HG03066 (cell line): Measurements from ENCODE around the gene ZKSCAN8.
A peak's percentile ranks its signal among the peaks of the same experiment; 100 is the strongest.

Experiments used
- ATAC-seq: cut with Tn5 transposase; IDR thresholded peaks from one replicate; pipeline ENCODE4 v1.9.1; 2021; ENCODE audit warnings: low read depth; ENCODE audit not compliant: unreplicated experiment

The ZKSCAN8 gene

GRCh38 chr6:28137505-28137981 lies 4.1 kb upstream of the ZKSCAN8 start:
- ATAC-seq = no peak

- ATAC-seq = no peak
These were observed 1.7 kb upstream of the ZKSCAN8 start for GRCh38 chr6:28139860-28140543.

DNA sequence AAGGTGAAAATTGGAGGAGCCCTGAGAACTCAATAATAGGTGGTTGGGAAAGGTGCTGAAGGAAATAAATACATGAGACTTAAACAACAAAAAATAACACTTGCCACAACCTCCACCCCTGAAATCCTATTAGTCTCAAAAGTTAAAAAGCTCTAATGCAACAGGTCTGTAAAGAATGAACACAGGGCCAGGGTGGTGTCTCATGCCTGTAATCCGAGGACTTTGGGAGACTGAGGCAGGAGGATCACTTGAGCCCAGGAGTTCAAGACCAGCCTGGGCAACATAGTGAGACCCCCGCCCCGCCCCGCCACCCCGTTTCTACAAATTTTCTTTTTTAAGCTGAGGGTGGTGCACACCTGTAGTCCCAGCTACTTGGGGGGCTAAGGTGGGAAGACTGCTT lies 1.1 kb upstream of the ZKSCAN8 start:
- no peak for ATAC-seq

- no peak for ATAC-seq
These were observed 763 bp downstream of the ZKSCAN8 start for GRCh38 chr6:28142446-28142845.

DNA sequence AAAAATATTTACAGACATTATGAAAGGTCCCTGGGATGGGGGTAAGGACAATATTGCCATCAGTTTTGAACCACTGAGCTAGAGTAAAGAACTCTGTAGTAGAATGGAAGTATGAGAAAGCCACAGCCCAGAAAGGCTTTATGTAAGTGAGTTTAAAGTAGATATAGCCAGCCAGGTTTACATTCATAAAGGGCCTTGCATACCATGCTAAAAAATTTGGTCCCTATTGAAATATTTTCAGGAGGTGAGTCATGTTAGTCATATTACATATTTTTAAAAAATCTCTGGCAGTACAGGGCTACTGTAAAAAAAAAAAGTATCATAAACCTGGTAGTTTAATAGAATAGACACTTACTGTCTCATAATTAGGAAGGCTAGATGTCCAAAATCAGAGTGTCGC lies 3.5 kb downstream of the ZKSCAN8 start:
- no peak for ATAC-seq

DNA sequence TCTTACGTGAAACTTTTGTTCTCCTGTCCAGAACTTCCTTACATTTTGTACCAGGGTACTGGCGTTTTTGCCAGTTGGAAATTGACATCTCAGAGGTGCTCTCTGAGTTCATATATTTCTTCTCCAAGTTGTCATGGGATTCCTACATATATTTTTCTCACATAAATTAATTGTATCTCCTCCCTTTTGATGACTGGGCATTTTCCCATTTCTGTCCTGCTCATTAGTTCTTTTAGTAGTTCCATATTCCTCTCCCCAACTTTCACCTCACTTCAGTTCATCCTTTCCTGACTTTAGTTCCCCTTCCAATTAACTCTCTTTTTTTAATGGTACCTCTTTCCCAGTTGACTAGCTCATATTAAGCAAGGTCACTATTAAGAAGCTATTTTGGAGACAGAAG lies 10.8 kb downstream of the ZKSCAN8 start:
- ATAC-seq = no peak

DNA sequence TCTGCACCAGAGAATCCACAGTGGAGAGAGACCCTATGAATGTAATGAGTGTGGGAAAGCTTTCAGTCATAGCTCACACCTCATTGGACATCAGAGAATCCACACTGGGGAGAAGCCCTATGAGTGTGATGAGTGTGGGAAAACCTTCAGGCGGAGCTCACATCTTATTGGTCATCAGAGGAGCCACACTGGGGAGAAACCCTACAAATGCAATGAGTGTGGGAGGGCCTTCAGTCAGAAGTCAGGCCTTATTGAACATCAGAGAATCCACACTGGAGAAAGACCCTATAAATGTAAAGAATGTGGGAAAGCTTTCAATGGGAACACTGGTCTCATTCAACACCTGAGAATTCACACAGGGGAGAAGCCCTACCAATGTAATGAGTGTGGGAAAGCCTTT lies 11.9 kb downstream of the ZKSCAN8 start:
- no peak for ATAC-seq

DNA sequence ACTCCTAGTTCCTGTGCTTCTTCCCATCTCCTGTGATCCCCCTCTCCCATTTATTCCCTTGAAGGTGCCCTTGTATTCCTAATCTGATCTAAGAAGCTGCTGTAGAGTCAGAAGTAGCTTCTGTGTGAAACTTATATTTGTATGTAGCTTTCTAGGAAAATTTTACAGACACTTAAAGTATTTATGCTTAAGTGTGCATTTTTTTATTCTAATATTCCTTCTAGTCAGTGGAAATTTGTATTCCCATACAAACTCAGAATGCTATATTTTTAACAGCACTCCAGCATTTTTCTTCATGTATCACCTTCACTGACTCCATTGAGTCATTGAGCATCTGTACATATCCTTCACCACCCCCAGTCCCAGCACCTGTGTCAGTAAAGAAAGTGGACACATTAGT lies 12.7 kb downstream of the ZKSCAN8 start:
- no peak for ATAC-seq

DNA sequence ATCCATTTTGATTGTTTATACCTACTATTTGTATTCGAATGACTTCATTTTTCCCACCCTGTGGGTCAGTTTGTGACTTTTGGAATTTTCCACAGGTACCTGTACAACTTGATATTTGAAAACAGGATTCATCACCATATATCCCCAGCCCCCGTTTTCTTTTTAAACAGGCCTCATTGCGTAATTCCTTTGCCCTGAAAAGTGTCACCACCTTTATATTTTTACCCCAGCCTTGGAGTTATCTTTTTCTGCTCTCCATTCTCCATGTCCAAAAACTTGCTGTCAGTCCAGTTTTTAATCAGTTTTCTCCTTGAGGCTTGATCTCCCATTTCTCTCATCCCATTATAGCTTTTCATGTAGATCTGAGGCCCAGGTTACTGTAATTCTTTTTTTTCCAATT lies 16.6 kb downstream of the ZKSCAN8 start:
- no peak for ATAC-seq

GRCh38 chr6:28159029-28159607 lies 17.4 kb downstream of the ZKSCAN8 start:
- ATAC-seq = no peak

GRCh38 chr6:28160233-28160632 lies 18.6 kb downstream of the ZKSCAN8 start:
- ATAC-seq = no peak

GRCh38 chr6:28161410-28162079 lies 19.9 kb downstream of the ZKSCAN8 start:
- peak; percentile 93 for ATAC-seq

DNA sequence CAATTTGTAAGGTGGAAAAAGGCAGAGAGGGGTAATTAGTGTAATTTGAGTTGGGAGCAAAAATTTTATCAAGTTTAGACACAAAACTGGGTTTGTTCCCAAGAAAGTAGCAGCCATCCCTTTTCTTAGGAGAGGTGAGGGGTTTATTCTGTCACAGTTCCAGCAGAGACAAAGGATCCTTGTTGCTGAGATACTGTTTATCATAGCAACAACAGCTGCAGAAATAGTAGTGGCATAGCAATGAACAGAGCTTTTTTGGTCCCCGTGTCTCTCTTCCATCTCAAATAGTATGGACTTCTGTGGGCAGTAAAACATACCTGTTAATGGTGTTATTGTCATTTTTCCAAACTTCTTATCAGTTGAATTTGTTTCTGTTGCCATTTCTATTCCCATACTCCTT lies 23.9 kb downstream of the ZKSCAN8 start:
- no peak for ATAC-seq

DNA sequence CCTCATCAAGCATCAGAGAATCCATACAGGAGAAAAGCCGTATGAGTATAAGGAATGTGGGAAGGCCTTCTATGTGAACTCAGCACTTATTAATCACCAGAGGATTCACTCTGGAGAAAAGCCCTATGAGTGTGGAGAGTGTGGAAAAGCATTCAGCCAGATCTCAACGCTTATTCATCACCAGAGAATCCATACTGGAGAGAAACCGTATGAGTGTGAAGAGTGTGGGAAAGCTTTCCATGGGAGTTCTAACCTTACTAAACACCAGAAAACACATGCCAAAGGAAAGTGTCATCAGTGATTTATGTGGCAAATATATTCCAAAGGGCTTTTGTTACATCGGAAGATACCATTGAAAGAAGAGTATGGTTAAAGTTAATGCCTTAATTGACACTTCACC lies 25.4 kb downstream of the ZKSCAN8 start:
- ATAC-seq = no peak

GRCh38 chr6:28167926-28168325 lies 26.2 kb downstream of the ZKSCAN8 start:
- no peak for ATAC-seq

DNA sequence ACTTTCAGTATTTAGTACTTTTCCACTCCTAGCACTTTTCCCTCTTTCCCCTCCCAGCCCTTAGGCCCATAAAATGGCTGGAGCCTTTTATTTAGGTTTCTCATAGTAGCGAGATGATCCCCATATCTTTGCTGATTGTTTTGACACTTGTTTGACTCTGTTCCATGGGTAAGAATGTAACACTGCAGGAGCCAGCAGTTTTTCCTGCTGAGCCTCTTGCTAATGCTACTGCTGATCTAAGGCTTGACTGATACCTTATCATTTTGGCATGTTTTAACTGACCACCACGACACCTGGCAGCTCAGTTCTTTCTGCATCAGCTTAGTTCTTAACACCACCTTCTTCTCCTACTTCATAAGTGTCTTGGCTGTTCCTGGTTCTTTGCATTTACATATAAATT lies 29.6 kb downstream of the ZKSCAN8 start:
- no peak for ATAC-seq

DNA sequence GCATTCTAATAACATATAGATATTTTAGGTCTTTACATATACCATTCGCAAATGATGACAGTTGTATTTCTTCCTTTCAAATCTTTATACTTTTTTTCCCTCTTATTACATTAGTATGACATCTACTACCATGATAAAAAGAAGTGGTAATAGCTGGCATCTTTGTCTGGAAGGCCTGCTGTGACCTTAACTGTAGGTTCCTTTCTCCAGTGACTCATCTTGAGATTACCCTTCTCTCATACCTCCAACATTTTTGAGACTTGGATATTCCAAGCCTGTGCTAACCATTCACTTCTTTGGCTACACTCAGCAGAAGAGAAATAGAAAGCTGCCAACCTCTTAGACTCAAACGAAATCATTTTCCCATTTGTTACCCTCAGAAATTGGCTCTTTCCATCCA lies 30.3 kb downstream of the ZKSCAN8 start:
- no peak for ATAC-seq

- ATAC-seq = no peak
These were observed 34.7 kb downstream of the ZKSCAN8 start for GRCh38 chr6:28176373-28176772.

GRCh38 chr6:28182255-28182654 lies 40.6 kb downstream of the ZKSCAN8 start:
- ATAC-seq = no peak

- ATAC-seq = no peak
These were observed 46.7 kb downstream of the ZKSCAN8 start for GRCh38 chr6:28188111-28188979.

GRCh38 chr6:28200020-28200419 lies 58.3 kb downstream of the ZKSCAN8 start:
- ATAC-seq = no peak
